GM12892 (cell line): ENCODE measurements around the gene CEACAM1.

ENCODE experiments used
- POLR2A ChIP-seq: IDR thresholded peaks from 2 replicates; pipeline ENCODE4 v1.6.1; 2011; ENCODE audit warnings: low read depth, low read length, control low read depth
- POLR2AphosphoS5 ChIP-seq: IDR thresholded peaks from 2 replicates; pipeline ENCODE4 v1.6.1; 2011; ENCODE audit warnings: low read depth, low read length, control low read depth
- TAF1 ChIP-seq: IDR thresholded peaks from 2 replicates; pipeline ENCODE4 v1.6.1; 2011; ENCODE audit warnings: low read depth, mild to moderate bottlenecking, control low read depth, low read length, borderline replicate concordance

DNA sequence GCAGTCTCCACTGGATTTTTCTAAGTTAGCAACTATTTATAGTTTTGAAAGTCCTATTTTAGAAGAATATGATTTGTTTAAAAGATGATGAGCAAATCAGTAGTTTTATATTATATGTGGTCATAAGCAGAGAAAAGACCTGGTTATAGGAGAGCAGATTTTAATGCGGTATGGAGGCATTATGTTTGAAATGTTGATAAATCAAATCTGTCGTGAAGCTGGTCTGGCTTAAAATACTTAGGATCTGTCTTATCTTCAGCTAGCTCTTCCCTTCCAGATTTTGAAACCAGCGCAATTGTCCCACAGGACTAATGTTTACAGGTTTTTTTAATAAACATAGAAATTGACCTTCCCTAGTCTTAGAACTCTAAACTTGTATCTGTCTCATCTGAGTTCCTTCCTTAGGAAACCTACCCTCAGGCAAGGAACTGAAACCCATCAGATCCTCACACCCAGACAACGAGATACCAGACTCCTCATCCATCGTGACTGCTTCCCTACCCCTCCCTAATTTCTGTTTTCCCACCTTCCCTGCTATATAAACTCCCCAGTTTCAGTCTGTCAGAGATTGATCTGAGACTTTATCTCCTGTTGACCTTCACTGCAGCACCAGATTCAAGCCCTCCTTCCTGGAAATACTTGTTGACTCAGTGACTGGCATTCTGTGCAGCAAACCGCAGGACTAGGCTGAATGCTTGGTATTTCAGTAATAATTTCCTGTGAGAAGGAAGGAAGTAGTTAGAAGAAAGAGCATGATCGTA lies 47.8 kb downstream of the CEACAM1 start:
- TF ChIP-seq POLR2AphosphoS5 (no peak), POLR2A (no peak), TAF1 (no peak)
